Measurements from ENCODE around the gene ACTA2. TPM values are rescaled to one million over a fixed set of nuclear protein-coding genes. Genes with fewer than 3 reads are reported as not detected.

ACTA2 gene
- total RNA-seq, 1 experiment from 2014 or later: not detected

- no peak for TF ChIP-seq CTCF (IDR thresholded peaks at IDR 0.05; ENCODE audit: insufficient read depth in 1 of 2, low read depth in 1 of 2, low read length in 1 of 2, severe bottlenecking in 1 of 2, unreplicated experiment in 1 of 2)
- Histone ChIP-seq H3K27me3 (replicated peaks; ENCODE audit: control insufficient read depth, insufficient read depth, low read length) (peaks cover under 1% of the 10 kb centered on the region), H3K4me1 (no peaks in the 10 kb centered on the region), H3K36me3 (ENCODE audit: control insufficient read depth, insufficient read depth, low read length) (no peaks in the 10 kb centered on the region), H3K9me3 (no peaks in the 10 kb centered on the region), H3K4me3 (ENCODE audit: low read depth, low read length) (no peak overlapping the region)
- BruUV-seq (replicated peaks): no TSS peak
- intact Hi-C loops (cut with micrococcal nuclease; ENCODE audit: unreplicated experiment): no loop called here
- DNase-seq: no peak
- Mint-ChIP-seq H3K36me3 (ENCODE audit: insufficient read depth, unreplicated experiment) (no peaks in the 10 kb centered on the region), H3K4me1 (ENCODE audit: low read depth, unreplicated experiment) (no peaks in the 10 kb centered on the region), H3K27ac (ENCODE audit: unreplicated experiment) (no peak overlapping the region), H3K9me3 (ENCODE audit: unreplicated experiment) (no peaks in the 10 kb centered on the region), H3K27me3 (ENCODE audit: insufficient read depth, unreplicated experiment) (peaks cover 10% of the 10 kb centered on the region), H3K4me3 (ENCODE audit: unreplicated experiment) (no peak overlapping the region)
- POLR2A ChIA-PET: no interaction called here
- CTCF ChIA-PET: interaction anchor here (1.6 kb wide), 1 partner anchor 11 kb away, joined by 4 read pairs; no protein-coding TSS in a partner anchor
Observed at GRCh38 chr10:88943778-88944177, 8.8 kb downstream of the ACTA2 start.

- no peak overlapping the region for H3K27ac Mint-ChIP-seq (ENCODE audit: unreplicated experiment)
- BruUV-seq (replicated peaks): no TSS peak
- intact Hi-C loops (cut with micrococcal nuclease; ENCODE audit: unreplicated experiment): no loop called here
- no peak overlapping the region for H3K4me3 ChIP-seq (ENCODE audit: low read depth, low read length)
- CTCF ChIA-PET: no interaction called here
- H3K9me3 ChIP-seq: no peaks in the 10 kb centered on the region
- H3K27me3 Mint-ChIP-seq (ENCODE audit: insufficient read depth, unreplicated experiment): peaks cover 7% of the 10 kb centered on the region
- H3K36me3 Mint-ChIP-seq (ENCODE audit: insufficient read depth, unreplicated experiment): no peaks in the 10 kb centered on the region
- no peaks in the 10 kb centered on the region for H3K4me1 ChIP-seq
- no peaks in the 10 kb centered on the region for H3K36me3 ChIP-seq (ENCODE audit: control insufficient read depth, insufficient read depth, low read length)
- POLR2A ChIA-PET: no interaction called here
- DNase-seq: no peak
- H3K4me3 Mint-ChIP-seq (ENCODE audit: unreplicated experiment): no peak overlapping the region
- H3K4me1 Mint-ChIP-seq (ENCODE audit: low read depth, unreplicated experiment): no peaks in the 10 kb centered on the region
- H3K9me3 Mint-ChIP-seq (ENCODE audit: unreplicated experiment): no peaks in the 10 kb centered on the region
- TF ChIP-seq CTCF (IDR thresholded peaks at IDR 0.05; ENCODE audit: insufficient read depth in 1 of 2, low read depth in 1 of 2, low read length in 1 of 2, severe bottlenecking in 1 of 2, unreplicated experiment in 1 of 2): no peak
- no peaks in the 10 kb centered on the region for H3K27me3 ChIP-seq (replicated peaks; ENCODE audit: control insufficient read depth, insufficient read depth, low read length)
Observed at GRCh38 chr10:88941026-88941425, 11.5 kb downstream of the ACTA2 start.

- no TSS peak for BruUV-seq (replicated peaks)
- Histone ChIP-seq H3K27me3 (replicated peaks; ENCODE audit: control insufficient read depth, insufficient read depth, low read length) (no peaks in the 10 kb centered on the region), H3K4me3 (ENCODE audit: low read depth, low read length) (no peak overlapping the region), H3K36me3 (ENCODE audit: control insufficient read depth, insufficient read depth, low read length) (no peaks in the 10 kb centered on the region), H3K4me1 (no peaks in the 10 kb centered on the region), H3K9me3 (no peaks in the 10 kb centered on the region)
- DNase-seq: no peak
- no peaks in the 10 kb centered on the region for H3K4me1 Mint-ChIP-seq (ENCODE audit: low read depth, unreplicated experiment)
- no peak overlapping the region for H3K4me3 Mint-ChIP-seq (ENCODE audit: unreplicated experiment)
- no peak overlapping the region for H3K27ac Mint-ChIP-seq (ENCODE audit: unreplicated experiment)
- intact Hi-C loops (cut with micrococcal nuclease; ENCODE audit: unreplicated experiment): no loop called here
- no peak for TF ChIP-seq CTCF (IDR thresholded peaks at IDR 0.05; ENCODE audit: insufficient read depth in 1 of 2, low read depth in 1 of 2, low read length in 1 of 2, severe bottlenecking in 1 of 2, unreplicated experiment in 1 of 2)
- no peaks in the 10 kb centered on the region for H3K9me3 Mint-ChIP-seq (ENCODE audit: unreplicated experiment)
- peaks cover 7% of the 10 kb centered on the region for H3K27me3 Mint-ChIP-seq (ENCODE audit: insufficient read depth, unreplicated experiment)
- CTCF ChIA-PET: no interaction called here
- POLR2A ChIA-PET: no interaction called here
- no peaks in the 10 kb centered on the region for H3K36me3 Mint-ChIP-seq (ENCODE audit: insufficient read depth, unreplicated experiment)
Observed at GRCh38 chr10:88938938-88939337, 13.6 kb downstream of the ACTA2 start.
